CD8-positive, alpha-beta memory T cell (primary cell): ENCODE measurements around the gene UBXN10. TPM values are rescaled to one million over a fixed set of nuclear protein-coding genes. Genes with fewer than 3 reads are reported as not detected.

Experiments used
- CTCF ChIA-PET: fragments of 350-600 bp; sonication (Branson Sonifier 250); formaldehyde crosslinking; loops from one replicate; lab custom pipeline; 2021; ENCODE audit warnings: antibody characterized with exemption; lab: Charles Lee
- POLR2A ChIA-PET: fragments of 350-600 bp; sonication (Branson Sonifier 250); formaldehyde crosslinking; loops from one replicate; lab custom pipeline; 2021; ENCODE audit warnings: antibody characterized with exemption; lab: Charles Lee
- DNase-seq, 5 donors: peaks; one replicate each; pipeline versions ENCODE4 v3.0.0 to v3.0.0-alpha.2; 2020 to 2022; ENCODE audit warnings: mixed read lengths in 1 of 5
- H3K27ac ChIP-seq: one replicate; pipeline ENCODE4 v1.7.0; 2013; ENCODE audit warnings: low read depth, mild to moderate bottlenecking, low read length, moderate library complexity
- H3K27me3 ChIP-seq: 2 replicates; pipeline ENCODE4 v1.7.0; 2013; ENCODE audit warnings: low read length, mild to moderate bottlenecking; ENCODE audit not compliant: insufficient read depth, poor library complexity, severe bottlenecking
- H3K36me3 ChIP-seq: 2 replicates; pipeline ENCODE4 v1.7.0; 2013; ENCODE audit warnings: mild to moderate bottlenecking, low read length, moderate library complexity; ENCODE audit not compliant: insufficient read depth
- H3K4me1 ChIP-seq: 2 replicates; pipeline ENCODE4 v1.7.0; 2013; ENCODE audit warnings: mild to moderate bottlenecking, low read length, moderate library complexity; ENCODE audit not compliant: insufficient read depth
- H3K4me3 ChIP-seq: 2 replicates; pipeline ENCODE4 v1.7.0; 2013; ENCODE audit warnings: mild to moderate bottlenecking, low read length
- H3K9me3 ChIP-seq: 2 replicates; pipeline ENCODE4 v1.7.0; 2013; ENCODE audit warnings: mild to moderate bottlenecking, low read length
- H3K27ac Mint-ChIP-seq, 8 donors: one replicate each; pipeline ENCODE4 v1.8.0; 2020 to 2021; ENCODE audit warnings: mixed read lengths in 8 of 8, mild to moderate bottlenecking in 6 of 8, inconsistent platforms in 3 of 8, moderate library complexity in 3 of 8
- H3K27me3 Mint-ChIP-seq, 2 donors: one replicate each; pipeline ENCODE4 v1.8.0; 2020 to 2021; ENCODE audit warnings: mixed read lengths in 2 of 2, mild to moderate bottlenecking in 1 of 2, moderate library complexity in 1 of 2
- H3K36me3 Mint-ChIP-seq, 3 donors: one replicate each; pipeline ENCODE4 v1.8.0; 2020 to 2021; ENCODE audit warnings: mixed read lengths in 3 of 3, inconsistent platforms in 1 of 3, mild to moderate bottlenecking in 1 of 3
- H3K4me1 Mint-ChIP-seq, 3 donors: one replicate each; pipeline ENCODE4 v1.8.0; 2020 to 2021; ENCODE audit warnings: mixed read lengths in 3 of 3, inconsistent platforms in 1 of 3, mild to moderate bottlenecking in 1 of 3
- H3K4me3 Mint-ChIP-seq, 7 donors: one replicate each; pipeline ENCODE4 v1.8.0; 2020 to 2021; ENCODE audit warnings: mixed read lengths in 7 of 7, mild to moderate bottlenecking in 6 of 7, moderate library complexity in 4 of 7, inconsistent platforms in 2 of 7
- H3K9me3 Mint-ChIP-seq, 5 donors: one replicate each; pipeline ENCODE4 v1.8.0; 2020 to 2022; ENCODE audit warnings: mixed read lengths in 5 of 5, mild to moderate bottlenecking in 3 of 5, moderate library complexity in 2 of 5, inconsistent platforms in 1 of 5
- polyA plus RNA-seq: library from polyadenylated mRNA; unstranded; fragments of 300-500 nt; fragmentation: Illumina TruSeq; gene quantifications from one replicate; pipeline ENCODE4 v1.2.3, GENCODE V29; 2021
- total RNA-seq, 2 experiments: library from RNA; stranded (reverse); gene quantifications; one replicate each; pipeline ENCODE4 v1.2.3, GENCODE V29; 2021

The UBXN10 gene
- total and polyA plus RNA-seq, 3 experiments from 2014 or later, result 0.38 to 1.4 (median 0.50) TPM

- Mint-ChIP-seq H3K9me3 (peaks cover 0 to 2% (median 0%) of the 10 kb centered on the region in 5 donors), H3K27ac (no peak overlapping the region), H3K4me1 (no peaks in the 10 kb centered on the region), H3K36me3 (no peaks in the 10 kb centered on the region), H3K4me3 (no peak overlapping the region), H3K27me3 (peaks cover 4 to 44% of the 10 kb centered on the region in 2 donors)
- POLR2A ChIA-PET, result no interaction called here
- no peaks in the 10 kb centered on the region for H3K9me3 ChIP-seq
- DNase-seq, result no peak
- no peak overlapping the region for H3K4me3 ChIP-seq
- CTCF ChIA-PET, result no interaction called here
- no peaks in the 10 kb centered on the region for H3K27me3 ChIP-seq
- H3K27ac ChIP-seq, result no peak overlapping the region
- no peaks in the 10 kb centered on the region for H3K36me3 ChIP-seq
- H3K4me1 ChIP-seq, result no peaks in the 10 kb centered on the region
Measured at GRCh38 chr1:20242890-20243479, 57.1 kb downstream of the UBXN10 start.

Other genes starting within 250 kb of the UBXN10 start
- not detected for gene PLA2G2A, start 206.5 kb upstream of the UBXN10 start, total RNA-seq
- gene PLA2G2A, start 206.5 kb upstream of the UBXN10 start, polyA plus RNA-seq, result not detected
- not detected for gene PLA2G5, start 115.9 kb upstream of the UBXN10 start, total RNA-seq
- not detected for gene PLA2G5, start 115.9 kb upstream of the UBXN10 start, polyA plus RNA-seq
- not detected for gene PLA2G2D, start 66.6 kb upstream of the UBXN10 start, total RNA-seq
- gene PLA2G2D, start 66.6 kb upstream of the UBXN10 start, polyA plus RNA-seq, result not detected
- not detected for gene PLA2G2F, start 46.8 kb upstream of the UBXN10 start, total RNA-seq
- not detected for gene PLA2G2F, start 46.8 kb upstream of the UBXN10 start, polyA plus RNA-seq
- gene PLA2G2C, start 422 bp downstream of the UBXN10 start, total RNA-seq, result not detected
- gene PLA2G2C, start 422 bp downstream of the UBXN10 start, polyA plus RNA-seq, result not detected
- not detected for gene VWA5B1, start 104.8 kb downstream of the UBXN10 start, total RNA-seq
- not detected for gene VWA5B1, start 104.8 kb downstream of the UBXN10 start, polyA plus RNA-seq